Activated CD4-positive, alpha-beta T cell treated with anti-CD3 and anti-CD28 coated beads, Interleukin-2, amount 10 ng/mL, durations not matched to agents 24 days and 14 days (primary cell): ENCODE measurements around the gene MROH7. TPM values are rescaled to one million over a fixed set of nuclear protein-coding genes. Genes with fewer than 3 reads are reported as not detected.

Experiments
- DNase-seq: peaks from one replicate; pipeline ENCODE4 v3.0.0; 2022
- H3K27ac Mint-ChIP-seq: one replicate; pipeline ENCODE4 v1.8.0; 2022; ENCODE audit warnings: mild to moderate bottlenecking, mixed read lengths
- H3K27me3 Mint-ChIP-seq: one replicate; pipeline ENCODE4 v1.8.0; 2022; ENCODE audit warnings: mixed read lengths
- H3K36me3 Mint-ChIP-seq: one replicate; pipeline ENCODE4 v1.8.0; 2022; ENCODE audit warnings: low read depth, mild to moderate bottlenecking, mixed read lengths
- H3K4me1 Mint-ChIP-seq: one replicate; pipeline ENCODE4 v1.8.0; 2021; ENCODE audit warnings: mixed read lengths
- H3K4me3 Mint-ChIP-seq: one replicate; pipeline ENCODE4 v1.8.0; 2022; ENCODE audit warnings: mild to moderate bottlenecking, moderate library complexity, mixed read lengths
- H3K9me3 Mint-ChIP-seq: one replicate; pipeline ENCODE4 v1.8.0; 2021; ENCODE audit warnings: mixed read lengths
- intact Hi-C: fragments of 100-400 bp; cut with micrococcal nuclease; formaldehyde crosslinking; loops from one replicate; pipeline ENCODE4 v1.15.1; 2023
- total RNA-seq: library from RNA; stranded (reverse); gene quantifications from 2 replicates; pipeline ENCODE4 v1.2.3, GENCODE V29; 2022

MROH7 gene
- total RNA-seq, 1 donor from 2014 or later: 0.12 TPM

DNA sequence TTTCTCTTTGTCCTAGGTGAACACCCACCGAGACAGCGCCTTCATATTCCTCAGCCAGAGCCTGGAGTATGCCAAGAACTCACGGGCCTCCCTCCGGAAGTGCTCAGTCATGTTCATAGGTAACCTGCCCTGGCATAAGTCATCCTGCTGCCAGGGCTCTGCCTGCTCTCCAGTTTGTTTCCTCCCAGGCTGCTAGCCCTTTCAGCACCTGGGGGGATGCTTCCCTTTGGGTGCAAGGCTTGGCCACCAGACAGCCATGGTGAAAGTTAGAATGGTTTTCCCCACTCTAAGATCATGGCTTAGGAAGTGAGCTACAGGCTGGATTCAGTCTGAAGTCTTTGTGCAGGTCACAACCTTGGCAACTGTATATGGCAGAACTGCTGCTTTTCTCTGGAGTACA, 64.8 kb downstream of the MROH7 start:
- DNase-seq: no peak
- H3K27ac Mint-ChIP-seq: no peak overlapping the region
- intact Hi-C loops: no loop called here
- no peaks in the 10 kb centered on the region for H3K36me3 Mint-ChIP-seq
- no peaks in the 10 kb centered on the region for H3K4me1 Mint-ChIP-seq
- H3K9me3 Mint-ChIP-seq: no peaks in the 10 kb centered on the region
- peaks cover 8% of the 10 kb centered on the region for H3K27me3 Mint-ChIP-seq
- no peak overlapping the region for H3K4me3 Mint-ChIP-seq

DNA sequence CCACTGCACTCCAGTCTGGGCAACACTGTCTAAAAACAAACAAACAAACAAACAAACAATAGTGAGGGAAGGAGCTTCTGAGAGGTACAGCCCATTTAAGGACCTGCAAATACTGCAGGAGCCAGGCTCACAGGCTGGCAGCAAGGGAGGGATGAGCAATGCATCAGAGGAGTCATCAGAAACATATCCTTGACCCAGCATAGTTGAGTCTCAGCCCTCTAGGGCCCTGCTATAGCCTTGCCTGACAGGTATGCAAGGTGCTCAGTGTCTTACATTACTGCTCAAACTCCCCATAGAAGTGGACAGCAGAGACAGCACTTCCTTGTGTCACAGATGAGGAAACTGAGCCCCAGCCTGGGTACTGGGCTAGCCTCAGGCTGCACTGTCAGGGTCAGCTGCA, 66.8 kb downstream of the MROH7 start:
- Mint-ChIP-seq H3K27ac (no peak overlapping the region), H3K27me3 (peaks cover 11% of the 10 kb centered on the region), H3K36me3 (no peaks in the 10 kb centered on the region), H3K4me1 (no peaks in the 10 kb centered on the region), H3K4me3 (no peak overlapping the region), H3K9me3 (no peaks in the 10 kb centered on the region)
- intact Hi-C loops: no loop called here
- no peak for DNase-seq

DNA sequence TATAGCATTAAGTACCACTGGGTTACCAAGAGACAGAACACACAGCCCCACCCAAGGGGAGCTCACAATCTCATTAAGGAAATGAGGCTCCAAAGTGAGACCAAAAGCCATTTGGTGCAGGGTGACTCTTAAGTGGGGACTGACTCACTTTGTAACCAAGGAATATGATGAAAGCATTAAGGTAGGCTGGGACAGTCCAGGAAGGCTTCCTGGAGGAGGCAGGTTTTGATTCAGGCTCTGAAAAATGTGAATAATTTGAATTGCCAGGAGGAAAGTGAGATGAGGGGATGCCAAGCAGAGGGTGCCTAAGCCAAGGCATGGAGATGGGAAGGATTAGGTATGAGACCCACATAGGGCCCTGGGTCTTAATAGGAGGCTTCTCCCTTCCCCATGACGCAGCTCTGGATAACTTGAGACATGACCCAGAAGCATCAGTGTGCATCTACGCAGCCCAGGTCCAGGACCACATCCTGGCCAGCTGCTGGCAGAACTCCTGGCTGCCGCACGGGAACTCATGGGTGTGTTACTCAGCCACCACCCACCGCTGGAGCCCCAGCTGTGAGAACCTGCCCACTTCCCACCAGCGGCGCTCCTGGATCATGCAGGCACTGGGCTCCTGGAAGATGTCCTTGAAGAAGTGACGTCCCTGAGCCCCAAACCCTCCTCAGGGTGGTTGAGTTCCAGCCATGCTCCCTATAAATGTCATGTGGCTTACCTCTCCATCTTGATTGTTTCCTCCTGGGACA, 68.1 kb downstream of the MROH7 start:
- intact Hi-C loops: no loop called here
- Mint-ChIP-seq H3K4me1 (no peaks in the 10 kb centered on the region), H3K27ac (no peak overlapping the region), H3K27me3 (peaks cover 11% of the 10 kb centered on the region), H3K36me3 (no peaks in the 10 kb centered on the region), H3K9me3 (no peaks in the 10 kb centered on the region), H3K4me3 (no peak overlapping the region)
- no peak for DNase-seq

DNA sequence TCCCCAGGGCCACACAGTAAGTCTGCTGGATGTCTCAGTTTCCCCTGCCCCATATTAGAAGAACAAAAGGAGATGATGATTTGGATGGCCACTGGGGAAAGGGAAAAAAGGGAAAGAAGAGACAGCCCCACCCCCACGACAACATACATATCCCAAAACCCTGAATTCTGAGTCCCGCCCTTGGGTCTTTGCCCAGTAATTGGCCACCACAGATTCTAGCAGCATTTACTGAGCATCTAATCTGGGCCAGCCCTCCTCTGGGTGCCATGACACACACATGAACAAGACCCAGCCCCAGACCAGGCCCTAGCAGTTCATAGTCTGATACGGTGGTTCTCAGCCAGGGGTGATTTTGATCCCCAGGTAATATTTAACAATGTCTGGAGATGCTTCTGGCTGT, 68.8 kb downstream of the MROH7 start:
- H3K4me3 Mint-ChIP-seq: no peak overlapping the region
- no peak overlapping the region for H3K27ac Mint-ChIP-seq
- H3K36me3 Mint-ChIP-seq: no peaks in the 10 kb centered on the region
- H3K9me3 Mint-ChIP-seq: no peaks in the 10 kb centered on the region
- intact Hi-C loops: no loop called here
- no peak for DNase-seq
- peaks cover 5% of the 10 kb centered on the region for H3K4me1 Mint-ChIP-seq
- peaks cover 7% of the 10 kb centered on the region for H3K27me3 Mint-ChIP-seq

GRCh38 chr1:54710841-54711240, 69.3 kb downstream of the MROH7 start:
- H3K27me3 Mint-ChIP-seq: peaks cover 7% of the 10 kb centered on the region
- H3K27ac Mint-ChIP-seq: no peak overlapping the region
- peaks cover 6% of the 10 kb centered on the region for H3K4me1 Mint-ChIP-seq
- H3K9me3 Mint-ChIP-seq: no peaks in the 10 kb centered on the region
- intact Hi-C loops: no loop called here
- DNase-seq: no peak
- H3K36me3 Mint-ChIP-seq: no peaks in the 10 kb centered on the region
- no peak overlapping the region for H3K4me3 Mint-ChIP-seq

DNA sequence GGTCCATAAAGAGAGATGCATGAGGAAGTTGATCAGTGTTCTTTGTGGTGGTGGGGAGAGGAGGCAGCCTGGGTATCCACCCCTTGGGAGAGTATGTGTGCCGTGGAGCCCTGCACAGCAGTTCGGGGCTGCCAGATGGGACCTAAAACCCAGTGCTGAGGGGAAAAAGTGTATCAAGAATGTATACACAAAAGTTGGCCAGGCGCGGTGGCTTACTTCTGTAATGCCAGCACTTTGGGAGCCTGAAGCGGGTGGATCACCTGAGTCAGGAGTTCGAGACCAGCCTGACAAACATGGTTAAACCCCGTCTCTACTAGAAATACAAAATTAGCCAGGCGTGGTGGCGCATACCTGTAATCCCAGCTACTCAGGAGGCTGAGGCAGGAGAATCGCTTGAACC, 70.0 kb downstream of the MROH7 start:
- no peak overlapping the region for H3K27ac Mint-ChIP-seq
- peaks cover 10% of the 10 kb centered on the region for H3K4me1 Mint-ChIP-seq
- H3K36me3 Mint-ChIP-seq: peaks cover 3% of the 10 kb centered on the region
- intact Hi-C loops: no loop called here
- peaks cover 7% of the 10 kb centered on the region for H3K27me3 Mint-ChIP-seq
- DNase-seq: no peak
- no peak overlapping the region for H3K4me3 Mint-ChIP-seq
- H3K9me3 Mint-ChIP-seq: no peaks in the 10 kb centered on the region

DNA sequence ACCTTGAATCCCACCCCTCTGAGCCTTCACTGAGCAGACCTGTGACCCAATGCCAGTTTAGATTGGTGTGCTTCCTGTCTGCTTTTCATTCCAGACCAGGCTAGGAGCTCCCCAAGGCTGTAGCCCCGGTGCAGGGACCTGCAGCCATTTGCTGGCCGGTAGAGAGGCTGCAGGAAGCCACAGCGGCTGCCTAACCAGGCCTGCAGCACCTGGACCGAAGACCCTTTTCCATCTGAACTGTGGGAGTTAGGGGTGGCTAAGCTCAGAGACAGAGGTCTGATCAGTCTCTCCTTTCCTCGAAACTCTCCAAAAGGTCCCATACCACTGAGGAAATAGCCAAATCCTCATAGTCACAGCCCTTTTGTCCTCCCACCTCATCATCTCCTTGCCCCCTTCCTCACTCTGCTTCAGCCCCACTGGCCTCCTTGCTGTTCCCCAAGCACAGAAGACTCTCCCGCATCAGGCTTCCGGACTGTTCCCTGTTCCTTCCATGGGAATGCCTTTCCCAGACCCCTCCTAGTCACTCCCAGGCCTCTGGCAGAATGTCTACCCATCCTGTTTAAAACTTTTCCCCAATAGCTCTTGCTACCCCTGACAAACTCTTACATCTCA, 73.4 kb downstream of the MROH7 start:
- H3K36me3 Mint-ChIP-seq: peaks cover 24% of the 10 kb centered on the region
- peaks cover 5% of the 10 kb centered on the region for H3K27me3 Mint-ChIP-seq
- intact Hi-C loops: loop anchor here (1.0 kb wide), 2 partner anchors 515 to 662 kb away; partner anchors contain the start of genes CYB5RL, MRPL37, TCEANC2 and TMEM59
- H3K27ac Mint-ChIP-seq: peak overlapping the region; percentile 16
- no peak for DNase-seq
- no peaks in the 10 kb centered on the region for H3K9me3 Mint-ChIP-seq
- H3K4me3 Mint-ChIP-seq: peak overlapping the region; percentile 96
- H3K4me1 Mint-ChIP-seq: peaks cover 23% of the 10 kb centered on the region

GRCh38 chr1:54715493-54716298, 74.1 kb downstream of the MROH7 start, which contains the start of gene TTC4:
Gene TTC4, plus strand, starts transcription at chr1:54715861. Its CDS starts 48 bp downstream, at chr1:54715909.
- Mint-ChIP-seq H3K4me3 (peak within 1 kb of the TSS; percentile 96), H3K27ac (peak within 1 kb of the TSS; percentile 93), H3K27me3 (peaks cover 5% of the 10 kb centered on the region), H3K4me1 (peaks cover 23% of the 10 kb centered on the region), H3K36me3 (peaks cover 26% of the 10 kb centered on the region), H3K9me3 (no peaks in the 10 kb centered on the region)
- intact Hi-C loops: loop anchor here (1.0 to 2.0 kb wide), 6 partner anchors 49 to 662 kb away; partner anchors contain the start of genes CYB5RL, DHCR24, MRPL37 and PARS2
- peak; percentile 96 for DNase-seq

DNA sequence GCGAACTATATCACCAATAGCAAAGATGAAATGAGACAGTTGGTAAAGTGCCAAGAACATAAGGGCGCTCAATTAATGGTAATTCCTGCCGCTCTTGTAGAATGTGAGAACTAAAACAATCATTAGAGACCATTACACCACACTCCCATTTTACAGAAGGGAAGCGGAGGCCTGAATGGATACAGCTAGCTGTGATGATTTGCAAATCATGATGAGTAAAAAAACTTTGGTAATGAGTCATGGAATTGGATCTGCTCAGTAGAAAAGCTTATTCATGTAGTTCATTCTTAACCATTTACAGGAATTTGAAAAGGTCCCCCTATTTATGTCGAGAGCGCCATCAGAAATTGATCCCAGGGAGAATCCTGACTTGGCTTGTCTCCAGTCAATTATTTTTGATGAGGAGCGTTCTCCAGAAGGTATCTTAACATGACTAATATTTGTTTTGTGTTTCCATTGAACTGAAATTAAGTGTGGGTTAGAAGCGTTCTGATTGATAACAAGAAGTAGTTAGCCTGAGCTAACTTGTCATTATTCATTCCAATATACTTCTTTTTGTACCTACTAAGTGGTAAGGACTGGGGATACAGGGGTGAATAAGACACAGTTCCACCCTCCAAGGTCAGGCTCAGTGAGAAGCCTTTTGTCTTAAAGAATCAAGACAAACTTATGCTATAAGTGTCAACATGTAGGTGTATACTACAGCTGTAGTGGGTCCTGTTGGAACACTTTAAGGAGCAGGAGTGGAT, 74.9 kb downstream of the MROH7 start:
- peaks cover 31% of the 10 kb centered on the region for H3K36me3 Mint-ChIP-seq
- H3K27me3 Mint-ChIP-seq: peaks cover 5% of the 10 kb centered on the region
- H3K27ac Mint-ChIP-seq: peak overlapping the region; percentile 93
- H3K4me3 Mint-ChIP-seq: peak overlapping the region; percentile 96
- no peak for DNase-seq
- H3K4me1 Mint-ChIP-seq: peaks cover 23% of the 10 kb centered on the region
- no peaks in the 10 kb centered on the region for H3K9me3 Mint-ChIP-seq
- intact Hi-C loops: loop anchor here (1.0 to 2.0 kb wide), 4 partner anchors 48 to 174 kb away; partner anchors contain the start of genes DHCR24 and PARS2

DNA sequence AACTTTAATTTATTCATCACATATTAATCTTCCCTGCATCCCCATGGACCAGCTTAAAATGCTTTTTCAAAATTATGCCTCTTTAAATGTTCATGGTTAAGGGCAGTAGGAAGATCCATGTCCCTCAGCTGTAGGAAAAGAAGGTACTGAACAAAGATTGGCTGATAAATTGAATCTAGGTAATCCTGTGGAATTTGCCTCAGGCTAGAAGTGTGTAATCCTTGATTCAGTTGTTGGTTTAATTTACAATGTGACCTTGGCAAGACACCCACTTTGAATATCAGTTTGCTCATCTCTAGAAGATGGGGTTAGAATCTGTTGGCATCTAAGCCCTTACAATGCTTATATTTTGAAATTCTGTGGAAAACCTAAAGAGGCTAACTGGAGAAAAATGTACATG, 80.1 kb downstream of the MROH7 start:
- H3K4me1 Mint-ChIP-seq: peaks cover 13% of the 10 kb centered on the region
- H3K27me3 Mint-ChIP-seq: no peaks in the 10 kb centered on the region
- intact Hi-C loops: no loop called here
- peaks cover 73% of the 10 kb centered on the region for H3K36me3 Mint-ChIP-seq
- no peak for DNase-seq
- H3K9me3 Mint-ChIP-seq: no peaks in the 10 kb centered on the region
- no peak overlapping the region for H3K4me3 Mint-ChIP-seq
- H3K27ac Mint-ChIP-seq: no peak overlapping the region

GRCh38 chr1:54723985-54724384, 82.4 kb downstream of the MROH7 start:
- Mint-ChIP-seq H3K4me1 (peaks cover 2% of the 10 kb centered on the region), H3K27ac (no peak overlapping the region), H3K9me3 (no peaks in the 10 kb centered on the region), H3K27me3 (no peaks in the 10 kb centered on the region), H3K4me3 (no peak overlapping the region), H3K36me3 (peaks cover 76% of the 10 kb centered on the region)
- intact Hi-C loops: no loop called here
- DNase-seq: no peak

- peaks cover 2% of the 10 kb centered on the region for H3K4me1 Mint-ChIP-seq
- H3K4me3 Mint-ChIP-seq: no peak overlapping the region
- intact Hi-C loops: no loop called here
- H3K36me3 Mint-ChIP-seq: peaks cover 77% of the 10 kb centered on the region
- no peaks in the 10 kb centered on the region for H3K27me3 Mint-ChIP-seq
- no peak for DNase-seq
- H3K9me3 Mint-ChIP-seq: no peaks in the 10 kb centered on the region
- H3K27ac Mint-ChIP-seq: no peak overlapping the region
These were observed 83.2 kb downstream of the MROH7 start for GRCh38 chr1:54724771-54725170.

GRCh38 chr1:54728027-54728426, 86.4 kb downstream of the MROH7 start:
- Mint-ChIP-seq H3K36me3 (peaks cover 73% of the 10 kb centered on the region), H3K4me3 (no peak overlapping the region), H3K4me1 (no peaks in the 10 kb centered on the region), H3K9me3 (no peaks in the 10 kb centered on the region), H3K27me3 (no peaks in the 10 kb centered on the region), H3K27ac (no peak overlapping the region)
- no peak for DNase-seq
- intact Hi-C loops: no loop called here
